H54 (cell line): Measurements from ENCODE around the gene OSBP.

ENCODE experiments used
- DNase-seq: peaks from one replicate; pipeline ENCODE4 v3.0.0; 2011; ENCODE audit warnings: low spot score, mixed read lengths; ENCODE audit not compliant: insufficient read length
- FAIRE-seq: peaks from 3 replicates; lab custom pipeline; 2011; peaks lifted over from hg19 to GRCh38; lab: Jason Lieb, UNC
- POLR2A ChIP-seq: IDR thresholded peaks from 2 replicates; pipeline ENCODE4 v1.6.1; 2011; ENCODE audit warnings: low read depth, mild to moderate bottlenecking, low read length

The OSBP gene

GRCh38 chr11:59575505-59575904 is 40.1 kb downstream of the OSBP start:
- TF ChIP-seq POLR2A, result no peak
- no peak for DNase-seq
- FAIRE-seq, result no peak

GRCh38 chr11:59574932-59575502 is 40.6 kb downstream of the OSBP start:
- TF ChIP-seq POLR2A, result no peak
- FAIRE-seq, result no peak
- no peak for DNase-seq

- DNase-seq (no peak), FAIRE-seq (no peak)
- no peak for TF ChIP-seq POLR2A
These were observed 41.1 kb downstream of the OSBP start for GRCh38 chr11:59574467-59574866.

GRCh38 chr11:59573216-59573615 is 42.4 kb downstream of the OSBP start:
- FAIRE-seq (no peak), DNase-seq (no peak)
- TF ChIP-seq POLR2A, result no peak

GRCh38 chr11:59572091-59572490 is 43.5 kb downstream of the OSBP start:
- no peak for TF ChIP-seq POLR2A
- no peak for FAIRE-seq
- DNase-seq, result no peak

GRCh38 chr11:59562292-59562691 is 53.3 kb downstream of the OSBP start:
- FAIRE-seq, result no peak
- no peak for DNase-seq

GRCh38 chr11:59560702-59561473 is 54.7 kb downstream of the OSBP start:
- FAIRE-seq (no peak), DNase-seq (no peak)
- TF ChIP-seq POLR2A, result peak; percentile 52; the same call in 1 of the 2 replicates

More at GRCh38 chr11:59562292-59562691, 53.3 kb downstream of the OSBP start:
- no peak for TF ChIP-seq POLR2A

- peak; percentile 42; the same call in 1 of the 2 replicates for TF ChIP-seq POLR2A
- FAIRE-seq (no peak), DNase-seq (no peak)
These were observed 55.3 kb downstream of the OSBP start for GRCh38 chr11:59560290-59560701.

GRCh38 chr11:59559886-59560285 is 55.7 kb downstream of the OSBP start:
- no peak for FAIRE-seq
- TF ChIP-seq POLR2A, result no peak
- no peak for DNase-seq

- FAIRE-seq (no peak), DNase-seq (no peak)
- TF ChIP-seq POLR2A, result no peak
These were observed 57.3 kb downstream of the OSBP start for GRCh38 chr11:59558270-59558643.

- FAIRE-seq, result no peak
- TF ChIP-seq POLR2A, result no peak
- no peak for DNase-seq
These were observed 58.6 kb downstream of the OSBP start for GRCh38 chr11:59556917-59557348.

- TF ChIP-seq POLR2A, result no peak
- DNase-seq (no peak), FAIRE-seq (no peak)
These were observed 59.3 kb downstream of the OSBP start for GRCh38 chr11:59556115-59556916.

GRCh38 chr11:59555601-59556114 is 59.9 kb downstream of the OSBP start:
- FAIRE-seq (no peak), DNase-seq (no peak)
- TF ChIP-seq POLR2A, result no peak

GRCh38 chr11:59553323-59553722 is 62.3 kb downstream of the OSBP start:
- DNase-seq (no peak), FAIRE-seq (no peak)
- no peak for TF ChIP-seq POLR2A

- FAIRE-seq (no peak), DNase-seq (no peak)
- TF ChIP-seq POLR2A, result no peak
These were observed 62.7 kb downstream of the OSBP start for GRCh38 chr11:59552844-59553243.
